Central memory CD4-positive, alpha-beta T cell (primary cell): ENCODE data around the gene IKZF2.

Source experiments
- DNase-seq: peaks from one replicate; pipeline ENCODE4 v3.0.0; 2022

Gene IKZF2

DNA sequence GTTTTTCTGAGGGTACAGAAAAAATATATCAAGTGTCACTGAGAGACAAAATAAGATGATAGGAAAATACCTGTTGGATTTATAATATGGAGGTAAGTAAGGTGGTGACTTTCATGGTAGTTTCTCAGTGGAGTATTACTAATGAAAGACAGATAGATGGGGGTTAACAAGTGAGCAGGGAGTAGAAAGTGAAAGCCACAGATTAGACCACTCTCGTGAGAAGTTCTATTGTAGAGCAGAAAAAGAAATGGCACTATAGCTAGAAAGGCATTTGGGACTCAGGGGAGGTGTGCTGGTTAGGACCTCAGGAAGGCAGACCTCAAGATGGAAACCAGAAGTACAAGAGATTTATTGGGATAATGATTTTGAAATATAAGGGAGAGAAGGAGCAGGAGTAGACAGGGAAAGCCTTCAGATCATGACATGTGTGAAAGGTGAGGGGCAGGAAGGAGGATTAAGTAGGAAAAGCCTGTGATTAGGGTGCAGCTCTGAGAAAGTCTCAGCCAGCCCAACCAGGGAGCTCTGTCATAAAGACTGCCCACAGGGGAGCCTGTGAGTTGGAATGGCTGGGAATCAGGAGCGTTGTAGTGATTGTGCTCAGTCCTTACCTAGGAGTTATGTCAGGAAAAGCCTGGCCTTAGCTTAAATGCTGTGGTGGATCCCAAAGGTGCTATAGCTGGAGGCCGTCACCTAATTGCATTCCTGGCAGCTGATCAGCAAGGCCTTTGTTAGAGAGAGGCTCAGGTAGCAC is 198.1 kb downstream of the IKZF2 start:
- no peak for DNase-seq

GRCh38 chr2:212949786-212950185 is 201.6 kb downstream of the IKZF2 start:
- no peak for DNase-seq
